Fibroblast of pulmonary artery (primary cell): ENCODE results near the gene SPSB2.

Experiments used
- DNase-seq: peaks from one replicate; pipeline ENCODE4 v3.0.0-alpha.2; 2010; ENCODE audit warnings: low read depth
- H3K4me3 ChIP-seq: replicated peaks from 2 replicates; pipeline ENCODE4 v1.5.1; 2011; ENCODE audit warnings: low read depth, mild to moderate bottlenecking, control low read depth, low read length, moderate library complexity
- CTCF ChIP-seq: IDR thresholded peaks from 2 replicates; pipeline ENCODE4 v1.5.1; 2011; ENCODE audit warnings: mild to moderate bottlenecking, control low read depth, low read length, inconsistent platforms; ENCODE audit errors: missing control alignments

Gene SPSB2

GRCh38 chr12:6831450-6831995 is 41.6 kb downstream of the SPSB2 start:
- DNase-seq = no peak
- no peak overlapping the region for H3K4me3 ChIP-seq

GRCh38 chr12:6830999-6831398 is 42.1 kb downstream of the SPSB2 start:
- no peak overlapping the region for H3K4me3 ChIP-seq
- no peak for TF ChIP-seq CTCF
- DNase-seq = no peak

More at GRCh38 chr12:6831450-6831995, 41.6 kb downstream of the SPSB2 start:
- TF ChIP-seq CTCF = no peak

GRCh38 chr12:6830286-6830890 is 42.7 kb downstream of the SPSB2 start:
- no peak for DNase-seq
- no peak for TF ChIP-seq CTCF
- no peak overlapping the region for H3K4me3 ChIP-seq

GRCh38 chr12:6829536-6830220 is 43.4 kb downstream of the SPSB2 start:
- DNase-seq = no peak
- peak; percentile 23 for TF ChIP-seq CTCF
- H3K4me3 ChIP-seq = peak overlapping the region; percentile 89

GRCh38 chr12:6828781-6829535 is 44.1 kb downstream of the SPSB2 start:
- peak; percentile 45 for DNase-seq
- TF ChIP-seq CTCF = no peak
- peak overlapping the region; percentile 89 for H3K4me3 ChIP-seq

- no peak for TF ChIP-seq CTCF
- peak within 1 kb of the TSS; percentile 89 for H3K4me3 ChIP-seq
- DNase-seq = peak; percentile 48
These were observed 44.9 kb downstream of the SPSB2 start, which contains the start of gene P3H3 for GRCh38 chr12:6827982-6828780. TSS of gene P3H3 (plus strand) at chr12:6828407. CDS start at chr12:6828441, 34 bp downstream.
